Fibroblast of mammary gland (primary cell): ENCODE measurements around the gene EPHA7.

ENCODE experiments used
- DNase-seq: peaks from one replicate; pipeline ENCODE4 v3.0.0-alpha.2; 2010; ENCODE audit warnings: low read depth
- H3K4me3 ChIP-seq: 2 replicates; pipeline ENCODE4 v1.5.1; 2011; ENCODE audit warnings: low read depth, mild to moderate bottlenecking, low read length, moderate library complexity; ENCODE audit not compliant: control insufficient read depth
- CTCF ChIP-seq: conservative IDR thresholded peaks from 2 replicates; pipeline ENCODE4 v1.5.1; 2011; ENCODE audit warnings: low read depth, low read length, inconsistent platforms; ENCODE audit not compliant: control insufficient read depth, insufficient read depth

Gene EPHA7

GRCh38 chr6:93243231-93243778 lies 176.1 kb downstream of the EPHA7 start:
- no peak for TF ChIP-seq CTCF
- DNase-seq: no peak
- H3K4me3 ChIP-seq: no peak overlapping the region

DNA sequence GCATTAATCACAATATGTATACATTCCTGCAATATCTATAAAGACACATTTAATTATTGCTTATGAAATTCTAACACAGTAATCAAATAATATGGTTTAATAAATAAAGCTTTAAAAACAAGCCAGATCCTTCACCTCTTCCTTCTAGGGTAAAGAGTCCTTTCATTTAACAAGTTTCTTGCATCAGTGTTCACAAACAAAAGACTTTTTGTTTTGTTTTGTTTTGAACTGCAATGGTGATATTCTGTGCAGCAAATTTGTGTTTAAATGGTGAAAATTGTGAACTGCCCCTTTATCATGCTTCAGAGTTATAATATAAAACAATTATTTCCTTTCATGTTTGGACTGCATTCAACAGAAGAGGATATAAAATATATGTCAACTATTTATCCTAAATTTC lies 177.3 kb downstream of the EPHA7 start:
- no peak for TF ChIP-seq CTCF
- no peak for DNase-seq
- no peak overlapping the region for H3K4me3 ChIP-seq

DNA sequence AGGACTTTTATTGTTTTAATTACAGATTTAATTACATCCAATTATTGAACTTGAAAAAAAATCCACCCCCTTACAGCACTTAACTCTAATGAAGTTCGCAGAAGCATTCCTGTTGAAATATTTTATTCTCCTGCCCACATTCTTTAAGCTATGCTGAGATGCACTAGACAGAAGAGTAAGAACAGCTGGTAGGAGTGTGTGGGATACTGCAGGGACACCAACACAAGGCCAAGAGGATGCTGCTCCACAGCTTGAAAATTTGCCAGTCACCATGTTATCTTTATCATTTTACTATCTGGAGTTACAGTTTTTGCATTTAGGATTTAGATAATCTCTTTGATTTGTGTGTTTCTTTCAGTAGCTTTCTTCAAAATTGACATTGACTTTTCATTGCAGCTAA lies 180.7 kb downstream of the EPHA7 start:
- no peak for TF ChIP-seq CTCF
- no peak for DNase-seq
- H3K4me3 ChIP-seq: no peak overlapping the region

DNA sequence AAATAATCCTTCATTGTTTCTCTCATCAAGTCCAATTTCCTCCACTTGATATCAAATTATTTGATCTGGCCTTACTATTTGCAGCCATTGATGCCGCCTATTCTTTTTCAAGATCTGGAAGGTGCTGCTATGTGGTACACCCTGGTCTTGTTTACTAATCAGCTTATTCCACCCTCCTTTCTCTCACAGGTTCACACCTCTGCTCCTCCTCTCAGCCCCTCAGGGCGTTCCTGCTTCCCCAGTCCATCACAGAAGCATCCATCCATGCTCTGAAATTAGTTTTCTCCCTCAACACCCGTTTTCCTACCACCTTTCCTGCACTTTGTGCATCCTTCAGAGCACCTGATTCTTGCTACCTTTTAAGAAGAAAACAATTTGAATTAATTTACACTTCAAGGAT lies 183.6 kb downstream of the EPHA7 start:
- no peak overlapping the region for H3K4me3 ChIP-seq
- no peak for TF ChIP-seq CTCF
- DNase-seq: no peak

DNA sequence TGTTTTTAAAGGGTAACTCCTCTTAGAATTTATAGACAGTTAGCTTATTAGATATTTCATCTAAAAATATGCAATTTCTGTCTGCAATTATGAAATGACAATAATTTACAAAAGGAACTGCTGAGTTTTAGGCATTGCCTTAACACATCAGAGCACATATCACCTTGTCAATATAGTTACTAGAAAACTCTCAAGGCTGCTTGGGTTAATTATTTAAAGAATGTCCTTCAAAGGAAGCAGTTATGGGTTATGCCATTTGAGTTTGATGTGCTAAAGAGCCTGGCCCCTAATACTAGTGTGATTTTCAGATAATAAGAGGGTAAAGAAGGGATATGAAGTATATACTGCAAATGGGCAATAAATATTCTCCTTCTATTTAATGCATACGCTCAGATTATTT lies 192.5 kb downstream of the EPHA7 start:
- TF ChIP-seq CTCF: no peak
- DNase-seq: no peak
- H3K4me3 ChIP-seq: no peak overlapping the region

DNA sequence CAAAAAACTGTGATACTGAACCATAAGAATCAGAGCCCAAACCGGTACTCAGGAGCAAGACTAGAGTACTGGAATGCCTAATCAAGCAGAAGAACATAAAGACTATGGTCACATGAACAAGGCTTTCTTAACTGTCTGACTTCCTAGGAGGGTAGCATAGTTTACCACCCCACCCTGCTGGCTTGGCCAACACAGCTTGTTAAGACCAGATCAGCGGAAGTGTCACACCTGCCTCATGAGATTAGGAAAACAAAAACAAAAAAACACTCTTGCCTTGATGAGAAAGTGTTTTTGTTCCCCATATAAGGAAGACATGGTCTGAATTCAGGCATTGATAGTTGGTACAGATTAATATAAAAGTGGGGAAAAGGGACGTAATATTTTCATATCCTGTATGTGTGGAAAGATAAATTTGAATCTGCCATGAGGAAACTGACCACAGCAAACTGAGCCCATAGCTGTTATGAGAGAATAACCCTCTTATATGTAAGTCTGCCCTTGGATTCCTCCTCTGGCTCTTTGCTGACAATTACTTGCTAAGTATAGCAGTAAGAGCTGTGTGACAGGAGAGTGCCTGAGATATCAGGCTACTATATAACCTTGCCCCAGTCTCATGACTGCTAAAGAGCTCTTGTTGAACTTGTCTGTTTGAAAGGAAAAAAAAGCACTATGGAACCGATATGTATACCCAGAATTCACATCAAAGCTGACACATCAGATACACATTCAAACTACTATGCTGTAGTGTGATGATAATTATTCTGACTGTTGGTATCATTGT lies 197.1 kb downstream of the EPHA7 start:
- TF ChIP-seq CTCF: no peak
- no peak overlapping the region for H3K4me3 ChIP-seq
- no peak for DNase-seq

DNA sequence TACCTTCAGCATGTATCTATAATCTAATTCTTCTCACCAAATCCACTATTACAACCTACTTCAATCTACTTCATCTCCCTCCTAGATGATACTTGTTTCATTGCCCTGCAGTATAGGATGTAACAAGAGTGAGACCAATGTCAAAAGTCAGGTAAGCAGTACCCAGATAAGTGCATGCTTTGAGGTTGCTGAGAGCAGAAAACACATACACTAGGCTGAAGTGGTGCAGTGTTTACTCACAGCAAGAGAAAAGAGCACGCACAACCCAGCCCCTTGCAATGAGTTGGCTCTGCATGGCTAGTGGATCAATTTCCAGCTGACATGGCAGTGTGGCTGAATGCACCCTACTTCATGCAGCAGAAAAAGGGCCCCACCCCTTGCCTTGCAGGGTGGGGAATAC lies 199.9 kb downstream of the EPHA7 start:
- no peak for DNase-seq
- no peak for TF ChIP-seq CTCF
- no peak overlapping the region for H3K4me3 ChIP-seq
